Measurements from ENCODE around the gene CEACAM8. TPM values are rescaled to one million over a fixed set of nuclear protein-coding genes. Genes with fewer than 3 reads are reported as not detected.

Gene CEACAM8
- polyA plus RNA-seq, 2 of the 4 experiments (the other 2 are of a cell fraction), result not detected

DNA sequence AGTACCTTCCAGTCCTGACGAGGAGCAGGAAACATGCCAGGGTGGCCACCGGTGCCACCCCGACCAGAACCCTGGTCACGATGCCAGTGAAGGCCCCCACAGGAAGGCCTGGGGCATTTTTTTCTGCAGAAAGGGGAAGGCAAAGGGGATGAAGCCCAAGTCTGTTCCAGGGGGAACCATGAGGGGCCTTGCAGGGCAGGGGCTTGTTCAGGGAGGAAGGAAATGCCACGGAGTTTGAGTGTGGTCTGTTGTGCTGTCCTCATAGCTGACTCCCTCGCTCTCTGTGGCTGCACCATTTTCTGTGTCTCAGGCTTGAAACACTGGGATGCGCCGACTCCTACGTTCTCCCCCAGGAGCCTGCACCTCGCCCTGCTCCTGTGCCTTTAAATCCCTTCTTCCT is 38.9 kb downstream of the CEACAM8 start (continued):
- no peak for TF ChIP-seq SMC3 (IDR thresholded peaks at IDR 0.05)

DNA sequence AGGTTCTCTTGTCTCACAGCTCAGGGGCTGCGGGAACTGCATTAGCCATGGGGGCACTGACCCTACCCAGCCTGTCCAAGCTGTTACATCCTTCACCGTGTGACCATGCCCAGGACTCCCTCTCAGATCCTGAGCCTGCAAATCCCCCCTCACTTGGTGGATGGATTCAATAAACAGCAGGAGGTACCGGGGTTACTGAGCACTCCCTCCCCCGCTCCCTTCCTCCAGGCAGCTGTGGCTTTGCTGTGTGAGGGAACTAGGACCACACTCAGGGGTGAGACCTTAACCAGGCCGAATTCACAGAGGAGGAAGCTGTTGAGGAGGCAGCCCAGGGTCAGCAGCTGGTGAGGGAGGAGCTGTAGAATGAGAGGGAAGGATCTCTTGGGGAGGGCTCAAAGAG is 39.4 kb downstream of the CEACAM8 start:
- no peaks in the 10 kb centered on the region for H3K4me1 ChIP-seq
- ChIA-PET POLR2A (interaction anchor here (0.5 kb wide), 1 partner anchor 917 kb away, joined by 10 read pairs; no protein-coding TSS in a partner anchor), CTCF (interaction anchor here (0.9 to 8.3 kb wide), 4 partner anchors 10 to 40 kb away, joined by 3 to 104 read pairs (median 16); partner anchors contain the start of gene CEACAM1)
- no peaks in the 10 kb centered on the region for H3K9me3 ChIP-seq
- no peak overlapping the region for H3K4me3 ChIP-seq
- no peak for FAIRE-seq
- no peak for DNase-seq (ENCODE audit: low read depth in 1 of 2, low spot score in 1 of 2)
- WGBS (ENCODE audit: missing lambda C conversion rate), result 46% methylated on average over 5 of the region's 5 CpGs
- H3K4me2 ChIP-seq, result no peak overlapping the region
- H3K27ac ChIP-seq, result no peak overlapping the region
- no peak; a peak in 1 of 6 replicates for ATAC-seq
- TF ChIP-seq HOXB13 (CRISPR knock-in tag; IDR thresholded peaks at IDR 0.05; ENCODE audit: low read depth) (no peak), POLR2A (IDR thresholded peaks at IDR 0.05; ENCODE audit: low read length) (no peak), CHD2 (IDR thresholded peaks at IDR 0.05; ENCODE audit: low read length, partially characterized antibody) (no peak), RNF2 (IDR thresholded peaks at IDR 0.05; ENCODE audit: borderline replicate concordance, low read depth) (no peak), HDAC2 (IDR thresholded peaks at IDR 0.05) (no peak), EHMT2 (IDR thresholded peaks at IDR 0.05; ENCODE audit: low read depth) (no peak)

DNA sequence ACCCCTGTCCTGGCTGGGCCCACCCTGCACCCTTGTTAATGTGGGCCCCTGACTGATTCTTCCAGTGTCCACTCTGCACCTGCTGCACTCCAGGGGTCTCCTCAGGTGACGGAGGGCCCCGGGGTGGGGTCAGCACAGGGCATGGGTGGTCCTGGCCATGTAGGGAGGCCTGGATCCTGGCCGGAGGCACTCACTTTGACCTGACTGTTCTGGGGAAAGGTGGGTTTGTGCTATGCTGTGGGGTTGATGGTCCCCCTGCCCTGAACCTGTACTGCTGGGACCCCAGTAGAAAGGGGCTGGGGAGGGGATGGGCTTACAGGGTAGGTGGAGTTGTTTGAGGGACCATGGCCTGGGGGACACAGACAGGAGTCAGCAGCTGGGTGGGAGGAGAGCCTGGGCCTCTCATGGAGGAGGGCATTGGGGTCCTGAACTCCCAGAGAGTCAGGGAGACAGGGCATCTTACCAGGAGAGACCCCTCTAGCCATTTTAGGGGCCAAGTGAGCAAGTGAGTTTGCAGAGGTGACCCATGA is 40.6 kb downstream of the CEACAM8 start:
- Histone ChIP-seq H3K27ac (no peak overlapping the region), H3K4me3 (no peak overlapping the region), H3K4me1 (no peaks in the 10 kb centered on the region), H3K4me2 (no peak overlapping the region), H3K9me3 (peaks cover 2% of the 10 kb centered on the region; the same call in 2 of the 3 replicates)
- ChIA-PET CTCF (interaction anchor here (1.3 to 8.3 kb wide), 4 partner anchors 11 to 42 kb away, joined by 4 to 104 read pairs (median 18); partner anchors contain the start of gene CEACAM1), POLR2A (no interaction called here)
- no peak for TF ChIP-seq POLR2AphosphoS2 (conservative IDR thresholded peaks at IDR 0.05; ENCODE audit: low read length)
- TF ChIP-seq KDM5A (IDR thresholded peaks at IDR 0.05), result no peak
- TF ChIP-seq CBX8 (IDR thresholded peaks at IDR 0.05), result no peak
- no peak for TF ChIP-seq HDAC2 (IDR thresholded peaks at IDR 0.05)
- no peak for TF ChIP-seq HOXB13 (CRISPR knock-in tag; IDR thresholded peaks at IDR 0.05; ENCODE audit: low read depth)
- no peak for TF ChIP-seq TP53 (CRISPR knock-in tag; IDR thresholded peaks at IDR 0.05)
- no peak for TF ChIP-seq ZFP36 (IDR thresholded peaks at IDR 0.05; ENCODE audit: borderline replicate concordance, partially characterized antibody)
- no peak for TF ChIP-seq GATA3 (IDR thresholded peaks at IDR 0.05; ENCODE audit: borderline replicate concordance)
- TF ChIP-seq CBX2 (IDR thresholded peaks at IDR 0.05; ENCODE audit: borderline replicate concordance, low read depth), result no peak
- TF ChIP-seq FOSB (CRISPR knock-in tag; IDR thresholded peaks at IDR 0.05), result no peak
- TF ChIP-seq ESRRA (IDR thresholded peaks at IDR 0.05; ENCODE audit: borderline replicate concordance, low read length), result no peak
- TF ChIP-seq, protein P1, sequence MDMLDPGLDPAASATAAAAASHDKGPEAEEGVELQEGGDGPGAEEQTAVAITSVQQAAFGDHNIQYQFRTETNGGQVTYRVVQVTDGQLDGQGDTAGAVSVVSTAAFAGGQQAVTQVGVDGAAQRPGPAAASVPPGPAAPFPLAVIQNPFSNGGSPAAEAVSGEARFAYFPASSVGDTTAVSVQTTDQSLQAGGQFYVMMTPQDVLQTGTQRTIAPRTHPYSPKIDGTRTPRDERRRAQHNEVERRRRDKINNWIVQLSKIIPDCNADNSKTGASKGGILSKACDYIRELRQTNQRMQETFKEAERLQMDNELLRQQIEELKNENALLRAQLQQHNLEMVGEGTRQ (IDR thresholded peaks at IDR 0.05), result no peak
- TF ChIP-seq CHD4 (IDR thresholded peaks at IDR 0.05; ENCODE audit: borderline replicate concordance), result no peak
- TF ChIP-seq NPAS2 (CRISPR knock-in tag; IDR thresholded peaks at IDR 0.05; ENCODE audit: borderline replicate concordance), result no peak
- TF ChIP-seq, protein P2, sequence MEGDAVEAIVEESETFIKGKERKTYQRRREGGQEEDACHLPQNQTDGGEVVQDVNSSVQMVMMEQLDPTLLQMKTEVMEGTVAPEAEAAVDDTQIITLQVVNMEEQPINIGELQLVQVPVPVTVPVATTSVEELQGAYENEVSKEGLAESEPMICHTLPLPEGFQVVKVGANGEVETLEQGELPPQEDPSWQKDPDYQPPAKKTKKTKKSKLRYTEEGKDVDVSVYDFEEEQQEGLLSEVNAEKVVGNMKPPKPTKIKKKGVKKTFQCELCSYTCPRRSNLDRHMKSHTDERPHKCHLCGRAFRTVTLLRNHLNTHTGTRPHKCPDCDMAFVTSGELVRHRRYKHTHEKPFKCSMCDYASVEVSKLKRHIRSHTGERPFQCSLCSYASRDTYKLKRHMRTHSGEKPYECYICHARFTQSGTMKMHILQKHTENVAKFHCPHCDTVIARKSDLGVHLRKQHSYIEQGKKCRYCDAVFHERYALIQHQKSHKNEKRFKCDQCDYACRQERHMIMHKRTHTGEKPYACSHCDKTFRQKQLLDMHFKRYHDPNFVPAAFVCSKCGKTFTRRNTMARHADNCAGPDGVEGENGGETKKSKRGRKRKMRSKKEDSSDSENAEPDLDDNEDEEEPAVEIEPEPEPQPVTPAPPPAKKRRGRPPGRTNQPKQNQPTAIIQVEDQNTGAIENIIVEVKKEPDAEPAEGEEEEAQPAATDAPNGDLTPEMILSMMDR (IDR thresholded peaks at IDR 0.05), result no peak
- TF ChIP-seq MYC (IDR thresholded peaks at IDR 0.05; ENCODE audit: borderline replicate concordance, low read length), result no peak
- no peak for TF ChIP-seq ZNF302 (CRISPR knock-in tag; IDR thresholded peaks at IDR 0.05)
- no peak for TF ChIP-seq MAZ (IDR thresholded peaks at IDR 0.05; ENCODE audit: borderline replicate concordance, low read depth, low read length)
- TF ChIP-seq, protein P3, sequence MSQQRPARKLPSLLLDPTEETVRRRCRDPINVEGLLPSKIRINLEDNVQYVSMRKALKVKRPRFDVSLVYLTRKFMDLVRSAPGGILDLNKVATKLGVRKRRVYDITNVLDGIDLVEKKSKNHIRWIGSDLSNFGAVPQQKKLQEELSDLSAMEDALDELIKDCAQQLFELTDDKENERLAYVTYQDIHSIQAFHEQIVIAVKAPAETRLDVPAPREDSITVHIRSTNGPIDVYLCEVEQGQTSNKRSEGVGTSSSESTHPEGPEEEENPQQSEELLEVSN (IDR thresholded peaks at IDR 0.05; ENCODE audit: borderline replicate concordance, low read depth), result no peak
- TF ChIP-seq KDM1A (IDR thresholded peaks at IDR 0.05; ENCODE audit: low read depth), result no peak
- DNase-seq (ENCODE audit: low read depth in 1 of 2, low spot score in 1 of 2), result no peak
- no peak for ATAC-seq
- FAIRE-seq, result no peak
- 32% methylated on average over 3 of the region's 3 CpGs for WGBS (ENCODE audit: missing lambda C conversion rate)

Measured in A549 (cell line).